Hematopoietic multipotent progenitor cell treated with erythropoietin and hydrocortisone succinate and interleukin-3 and kit ligand, for 15 days (in vitro differentiated cells): Measurements from ENCODE around the gene HDAC9.

Experiments
- DNase-seq: peaks from one replicate; pipeline ENCODE4 v3.0.0-alpha.2; 2015; ENCODE audit warnings: low spot score

Gene HDAC9

DNA sequence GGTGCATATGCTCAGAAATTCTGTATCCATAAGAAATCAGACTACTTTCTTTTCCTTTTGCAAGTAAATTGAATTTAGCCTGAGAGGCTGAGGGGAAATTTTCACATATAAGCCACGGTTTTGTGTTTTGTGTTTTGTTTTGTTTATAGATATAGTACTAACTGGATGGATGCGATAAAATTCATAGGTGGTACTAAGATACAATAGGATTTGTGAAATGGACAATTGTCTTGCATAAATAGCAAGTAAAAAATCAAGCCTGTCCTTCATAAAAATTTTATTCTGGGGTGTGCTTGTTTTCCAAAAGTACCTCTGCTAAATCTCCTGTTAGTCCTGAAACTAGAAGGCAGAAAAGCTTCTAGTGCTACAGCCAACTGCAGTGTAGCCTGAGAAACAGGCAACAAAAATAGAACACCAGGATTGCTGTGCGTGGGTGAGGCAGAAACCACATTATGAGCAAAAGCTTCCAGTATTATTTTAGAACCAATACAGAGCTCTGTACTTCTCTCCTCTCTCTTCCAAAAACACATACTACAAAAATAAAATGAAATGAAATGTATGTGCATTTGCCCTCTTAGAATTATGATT, 634 bp upstream of the HDAC9 start:
- no peak for DNase-seq

- no peak for DNase-seq
Observed at GRCh38 chr7:18496341-18496700, 772 bp downstream of the HDAC9 start.

DNA sequence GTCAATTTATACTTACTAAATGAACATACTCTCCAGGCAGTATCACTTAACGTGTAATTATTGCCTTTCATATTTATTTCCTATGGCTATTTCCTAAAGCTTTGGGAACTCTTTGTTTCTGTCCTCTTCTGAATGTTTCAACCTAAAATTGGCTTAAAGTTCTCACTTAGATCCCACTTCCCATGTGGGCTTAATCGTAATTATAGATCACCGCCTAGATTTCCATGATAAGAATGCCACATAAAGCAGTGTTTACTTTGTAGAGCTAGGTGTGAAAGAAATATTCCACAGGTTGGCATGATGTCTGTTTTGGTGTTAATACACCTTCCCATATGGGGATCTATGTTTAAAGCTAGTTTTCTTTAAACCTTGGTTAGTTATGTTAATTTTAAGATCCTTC, 1.5 kb downstream of the HDAC9 start:
- no peak for DNase-seq

- DNase-seq, result no peak
Observed at GRCh38 chr7:18497800-18498199, 2.3 kb downstream of the HDAC9 start.

DNA sequence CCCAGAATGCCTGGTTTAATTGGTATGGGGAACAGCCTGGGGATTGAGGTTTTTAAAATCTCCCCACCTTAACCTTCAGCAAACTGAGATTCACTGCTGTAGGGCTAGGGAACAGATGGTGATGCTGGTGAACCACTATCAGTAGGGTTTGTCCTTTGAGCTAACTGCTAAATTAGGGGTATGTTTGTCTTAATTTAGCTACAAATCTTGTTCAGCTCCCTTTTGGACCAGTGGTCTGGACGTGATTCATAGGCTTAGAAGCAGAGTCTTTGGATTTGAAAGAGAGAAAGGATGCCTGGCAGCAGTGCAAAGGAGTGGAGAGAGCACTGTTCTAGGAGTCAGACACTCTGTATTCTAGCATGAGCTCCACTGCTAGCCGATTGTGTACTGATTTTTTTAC, 2.8 kb downstream of the HDAC9 start:
- DNase-seq, result no peak

- DNase-seq, result no peak
Observed at GRCh38 chr7:18499407-18500177, 4.0 kb downstream of the HDAC9 start.

DNA sequence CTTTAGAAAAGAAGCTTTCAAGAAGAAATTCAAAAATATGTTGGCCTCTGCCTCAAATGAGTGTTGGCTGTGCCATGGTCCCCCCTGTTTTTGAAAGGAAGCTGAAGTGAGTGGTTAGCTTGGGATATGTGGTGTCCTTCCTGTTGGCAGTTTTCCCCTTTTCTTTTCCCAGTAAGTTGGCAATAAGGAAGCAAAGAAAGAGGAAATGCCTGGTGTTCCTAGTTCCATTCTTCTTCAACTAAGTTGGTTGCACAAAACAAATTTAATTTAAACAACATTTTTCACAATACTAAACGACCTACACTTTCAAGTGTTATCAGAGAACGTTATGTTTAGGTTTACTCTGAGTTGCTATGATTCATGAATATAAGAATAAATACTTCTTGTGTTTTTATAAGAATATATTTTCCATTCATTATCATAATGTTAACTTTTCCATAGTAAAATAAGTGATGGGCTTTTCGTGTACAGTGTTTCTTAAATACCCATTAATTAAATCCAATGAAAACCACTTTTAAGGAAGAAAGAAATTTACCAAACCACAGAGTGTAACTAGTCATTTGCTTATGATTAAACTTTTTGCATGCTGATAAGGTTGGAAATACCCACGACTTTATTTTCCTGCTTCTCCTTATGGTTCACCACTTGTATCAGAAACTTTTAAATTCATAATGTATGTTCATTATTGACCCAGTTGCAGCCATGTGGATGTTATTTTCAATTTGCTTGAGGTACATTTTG, 7.7 kb downstream of the HDAC9 start:
- DNase-seq, result no peak

- DNase-seq, result no peak
Observed at GRCh38 chr7:18504965-18505364, 9.4 kb downstream of the HDAC9 start.

DNA sequence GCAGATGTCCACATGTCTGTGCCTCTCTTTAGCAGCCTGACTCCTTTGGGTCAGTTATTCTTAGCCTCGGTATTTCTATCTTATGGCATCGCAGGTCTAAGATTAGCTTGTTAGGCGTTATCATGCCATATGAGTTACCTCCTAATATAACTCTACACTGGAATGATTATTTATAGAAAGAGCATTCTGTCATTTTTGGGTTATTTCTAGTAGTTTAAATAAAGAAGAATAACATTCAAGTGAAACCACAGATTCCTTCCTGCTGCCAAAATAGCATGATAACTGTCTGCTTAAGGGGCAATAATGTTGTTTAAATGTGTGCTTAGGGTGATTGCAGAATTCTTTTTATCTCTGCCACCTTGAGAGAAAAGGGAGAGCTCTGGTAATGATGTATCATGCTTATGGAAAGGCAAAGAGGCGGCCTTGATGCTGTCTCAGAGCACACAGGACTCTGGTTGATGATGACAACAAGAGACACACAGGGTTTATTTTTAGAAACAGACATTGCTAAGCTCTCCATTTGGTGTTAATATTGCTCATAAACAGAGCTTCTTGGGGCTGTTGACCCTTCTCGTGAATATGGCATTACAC, 10.4 kb downstream of the HDAC9 start:
- no peak for DNase-seq

- no peak for DNase-seq
Observed at GRCh38 chr7:18508443-18509427, 13.2 kb downstream of the HDAC9 start.

DNA sequence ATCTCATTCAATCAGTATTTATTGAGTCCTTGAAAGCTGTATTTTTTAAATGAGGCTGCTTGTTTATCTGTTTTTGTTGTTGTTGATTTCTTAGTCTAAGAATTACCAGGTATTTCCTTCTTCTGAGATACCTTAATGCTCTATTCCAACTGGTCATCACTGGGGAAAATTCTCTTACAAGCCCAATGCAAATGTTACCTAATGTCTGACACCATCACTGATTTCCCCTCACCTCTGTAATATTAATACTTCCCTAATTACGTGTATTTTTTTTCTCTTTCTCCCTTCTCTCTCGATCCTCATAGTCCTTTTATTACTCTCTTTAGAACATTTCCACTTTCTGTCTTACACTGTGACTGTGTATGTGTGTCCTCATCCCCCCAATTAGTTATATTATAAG, 13.9 kb downstream of the HDAC9 start:
- no peak for DNase-seq

- DNase-seq, result no peak
Observed at GRCh38 chr7:18511351-18512140, 16.0 kb downstream of the HDAC9 start.

DNA sequence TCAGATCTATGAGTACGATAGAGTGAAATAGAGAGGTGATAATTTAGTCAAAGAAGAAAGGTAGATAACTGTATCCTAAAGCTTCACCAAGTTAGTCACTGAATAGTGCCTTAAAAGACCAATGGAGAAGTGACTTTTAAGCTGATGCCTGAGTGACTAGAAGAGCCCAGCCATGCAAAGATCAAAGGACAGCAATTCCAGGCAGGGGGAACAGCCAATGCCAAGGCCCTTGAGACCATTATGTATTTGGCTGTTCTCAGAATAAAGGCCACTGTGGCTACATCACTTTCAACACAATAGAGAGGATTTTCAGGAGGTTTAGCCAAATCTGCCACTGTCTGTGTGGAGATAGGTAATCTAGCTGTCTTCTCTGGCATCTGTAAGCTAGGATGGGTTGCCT, 17.8 kb downstream of the HDAC9 start:
- no peak for DNase-seq

GRCh38 chr7:18515067-18515466, 19.5 kb downstream of the HDAC9 start:
- DNase-seq, result no peak

GRCh38 chr7:18517646-18518045, 22.1 kb downstream of the HDAC9 start:
- no peak for DNase-seq

- DNase-seq, result no peak
Observed at GRCh38 chr7:18518555-18518954, 23.0 kb downstream of the HDAC9 start.

GRCh38 chr7:18520450-18521235, 25.1 kb downstream of the HDAC9 start:
- no peak for DNase-seq

- no peak for DNase-seq
Observed at GRCh38 chr7:18521236-18521589, 25.7 kb downstream of the HDAC9 start.

DNA sequence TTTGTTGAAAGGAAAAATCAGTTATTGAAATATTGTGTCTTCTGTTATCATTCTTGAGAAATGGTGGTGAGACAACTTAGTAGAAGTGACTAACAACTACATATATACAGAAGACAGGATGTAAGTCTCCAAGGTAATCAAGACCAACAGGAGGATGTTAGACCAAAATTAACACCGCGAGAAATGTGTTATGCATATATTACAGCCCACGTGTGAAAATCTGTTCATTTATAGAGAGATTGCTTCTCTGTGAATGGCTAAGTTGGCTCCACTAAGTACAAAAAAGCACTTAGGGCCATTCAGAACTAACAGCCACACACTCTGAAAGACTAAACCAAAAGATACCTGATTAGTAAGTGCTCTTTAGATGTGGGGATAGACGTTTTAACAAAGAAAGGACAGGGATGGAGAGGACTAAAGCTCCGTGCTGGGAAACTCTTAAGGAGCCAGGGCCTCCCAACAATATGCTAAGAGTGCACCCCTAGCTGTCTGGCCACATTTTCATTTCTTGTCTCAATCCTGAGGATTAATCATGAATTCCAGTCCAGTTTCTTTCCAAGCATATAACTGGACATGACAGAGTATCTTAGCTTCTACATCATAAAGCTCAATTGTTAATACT, 26.5 kb downstream of the HDAC9 start:
- DNase-seq, result no peak

DNA sequence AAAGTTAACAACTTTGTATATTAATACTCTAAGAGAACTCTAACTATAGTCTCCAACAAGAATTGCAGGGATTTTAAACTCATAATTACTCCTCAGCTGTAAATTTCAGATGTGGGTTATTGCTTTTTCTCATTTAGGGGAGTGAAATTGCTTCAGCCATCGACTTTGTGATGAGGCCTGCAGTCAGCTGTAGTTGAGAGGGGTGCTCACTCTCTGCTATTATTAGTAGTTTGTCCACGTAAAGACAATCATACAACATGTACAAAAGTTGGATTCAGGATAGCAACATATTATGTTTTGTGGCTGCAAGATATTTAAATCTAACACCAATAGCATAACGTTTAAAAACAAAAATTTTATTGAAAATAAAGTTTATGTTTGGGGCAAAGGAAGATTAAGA, 28.7 kb downstream of the HDAC9 start:
- DNase-seq, result no peak
